GM10266 (cell line): ENCODE measurements around the gene TRMT1.

Source experiments
- DNase-seq: peaks from one replicate; pipeline ENCODE4 v3.0.0; 2012; ENCODE audit errors: extremely low spot score
- CTCF ChIP-seq: IDR thresholded peaks from 2 replicates; pipeline ENCODE4 v1.5.1; 2012; ENCODE audit warnings: mild to moderate bottlenecking, low read depth; ENCODE audit not compliant: control insufficient read depth, insufficient read depth; ENCODE audit errors: missing control alignments

TRMT1 gene

GRCh38 chr19:13127811-13128575 lies 11.5 kb upstream of the TRMT1 start:
- no peak for DNase-seq
- TF ChIP-seq CTCF = no peak

- DNase-seq = no peak
- no peak for TF ChIP-seq CTCF
Measured at GRCh38 chr19:13127051-13127450, 10.5 kb upstream of the TRMT1 start.

- no peak for TF ChIP-seq CTCF
- no peak for DNase-seq
Measured at GRCh38 chr19:13122980-13123957, 6.7 kb upstream of the TRMT1 start.

- TF ChIP-seq CTCF = no peak
- no peak for DNase-seq
Measured at GRCh38 chr19:13122275-13122878, 5.8 kb upstream of the TRMT1 start.

- TF ChIP-seq CTCF = no peak
- DNase-seq = no peak
Measured at GRCh38 chr19:13121551-13122274, 5.2 kb upstream of the TRMT1 start.

- TF ChIP-seq CTCF = no peak
- no peak for DNase-seq
Measured at GRCh38 chr19:13120817-13121216, 4.3 kb upstream of the TRMT1 start.
